ENCODE measurements around the gene RTTN.

RTTN gene

GRCh38 chr18:69963196-69963595 is 242.3 kb downstream of the RTTN start:
- DNase-seq: no peak

GRCh38 chr18:69961718-69962117 is 243.8 kb downstream of the RTTN start:
- no peak for DNase-seq

GRCh38 chr18:69958422-69958821 is 247.1 kb downstream of the RTTN start:
- DNase-seq: no peak

- DNase-seq: no peak
Measured at GRCh38 chr18:69957747-69958146, 247.7 kb downstream of the RTTN start.

GRCh38 chr18:69956665-69957620 is 248.5 kb downstream of the RTTN start:
- no peak for DNase-seq

- no peak for DNase-seq
Measured at GRCh38 chr18:69956057-69956456, 249.4 kb downstream of the RTTN start.

- DNase-seq: no peak
Measured at GRCh38 chr18:69954719-69955480, 250.6 kb downstream of the RTTN start.

- no peak for DNase-seq
Measured at GRCh38 chr18:69953191-69953590, 252.3 kb downstream of the RTTN start.

Measured in NCI-H1092 treated with DMSO at 0.1 percent for 48 hours (cell line).